ENCODE measurements around the gene FAM47B. TPM values are rescaled to one million over a fixed set of nuclear protein-coding genes. Genes with fewer than 3 reads are reported as not detected.

The FAM47B gene
- total RNA-seq, 2 experiments from 2014 or later = not detected

- Histone ChIP-seq H3K27ac (ENCODE audit: low read depth, low read length, poor library complexity, severe bottlenecking) (no peak overlapping the region), H3K4me3 (ENCODE audit: low read depth, low read length, poor library complexity, severe bottlenecking) (no peak overlapping the region), H3K79me2 (ENCODE audit: insufficient read depth, low read depth, low read length) (no peaks in the 10 kb centered on the region), H4K20me1 (ENCODE audit: insufficient read depth, low read length) (no peaks in the 10 kb centered on the region), H3K36me3 (ENCODE audit: insufficient read depth, low read length) (no peaks in the 10 kb centered on the region), H3K4me1 (ENCODE audit: insufficient read depth, low read length, poor library complexity, severe bottlenecking) (no peaks in the 10 kb centered on the region), H2AFZ (ENCODE audit: low read length) (no peak overlapping the region), H3K9me3 (ENCODE audit: low read length) (no peaks in the 10 kb centered on the region), H3K9me2 (ENCODE audit: insufficient read depth, low read length) (no peaks in the 10 kb centered on the region), H3K4me2 (ENCODE audit: low read length) (no peak overlapping the region)
- ChIA-PET POLR2A (no interaction called here), CTCF (ENCODE audit: unreplicated experiment) (no interaction called here)
- no TSS peak for BruUV-seq (replicated peaks)
- TF ChIP-seq EZH2phosphoT487 (IDR thresholded peaks at IDR 0.05; ENCODE audit: borderline replicate concordance, low read depth, low read length) (no peak), CTCF (conservative IDR thresholded peaks at IDR 0.05; ENCODE audit: low read length) (no peak)
- no peak for DNase-seq (ENCODE audit: low spot score)
- intact Hi-C loops (cut with micrococcal nuclease; ENCODE audit: unreplicated experiment) = no loop called here
Measured at GRCh38 chrX:34915463-34916225, 27.0 kb upstream of the FAM47B start.

- CTCF ChIA-PET (ENCODE audit: unreplicated experiment) = no interaction called here
- no peak for TF ChIP-seq EZH2phosphoT487 (IDR thresholded peaks at IDR 0.05; ENCODE audit: borderline replicate concordance, low read depth, low read length)
- TF ChIP-seq CTCF (conservative IDR thresholded peaks at IDR 0.05; ENCODE audit: low read length) = no peak
- Histone ChIP-seq H3K4me1 (ENCODE audit: insufficient read depth, low read length, poor library complexity, severe bottlenecking) (no peaks in the 10 kb centered on the region), H3K4me3 (ENCODE audit: low read depth, low read length, poor library complexity, severe bottlenecking) (no peak overlapping the region), H3K9me2 (ENCODE audit: insufficient read depth, low read length) (no peaks in the 10 kb centered on the region), H4K20me1 (ENCODE audit: insufficient read depth, low read length) (no peaks in the 10 kb centered on the region), H3K4me2 (ENCODE audit: low read length) (no peak overlapping the region), H3K27ac (ENCODE audit: low read depth, low read length, poor library complexity, severe bottlenecking) (no peak overlapping the region), H2AFZ (ENCODE audit: low read length) (no peak overlapping the region), H3K79me2 (ENCODE audit: insufficient read depth, low read depth, low read length) (no peaks in the 10 kb centered on the region), H3K9me3 (ENCODE audit: low read length) (no peaks in the 10 kb centered on the region), H3K36me3 (ENCODE audit: insufficient read depth, low read length) (no peaks in the 10 kb centered on the region)
- DNase-seq (ENCODE audit: low spot score) = no peak
- POLR2A ChIA-PET = no interaction called here
- BruUV-seq (replicated peaks) = no TSS peak
- intact Hi-C loops (cut with micrococcal nuclease; ENCODE audit: unreplicated experiment) = no loop called here
Measured at GRCh38 chrX:34917146-34917545, 25.4 kb upstream of the FAM47B start.

GRCh38 chrX:34918091-34918736 lies 24.4 kb upstream of the FAM47B start:
- Histone ChIP-seq H2AFZ (ENCODE audit: low read length) (no peak overlapping the region), H3K79me2 (ENCODE audit: insufficient read depth, low read depth, low read length) (no peaks in the 10 kb centered on the region), H4K20me1 (ENCODE audit: insufficient read depth, low read length) (no peaks in the 10 kb centered on the region), H3K4me1 (ENCODE audit: insufficient read depth, low read length, poor library complexity, severe bottlenecking) (no peaks in the 10 kb centered on the region), H3K27ac (ENCODE audit: low read depth, low read length, poor library complexity, severe bottlenecking) (no peak overlapping the region), H3K4me2 (ENCODE audit: low read length) (no peak overlapping the region), H3K36me3 (ENCODE audit: insufficient read depth, low read length) (no peaks in the 10 kb centered on the region), H3K4me3 (ENCODE audit: low read depth, low read length, poor library complexity, severe bottlenecking) (no peak overlapping the region), H3K9me2 (ENCODE audit: insufficient read depth, low read length) (no peaks in the 10 kb centered on the region), H3K9me3 (ENCODE audit: low read length) (no peaks in the 10 kb centered on the region)
- ChIA-PET CTCF (ENCODE audit: unreplicated experiment) (no interaction called here), POLR2A (no interaction called here)
- DNase-seq (ENCODE audit: low spot score) = no peak
- intact Hi-C loops (cut with micrococcal nuclease; ENCODE audit: unreplicated experiment) = no loop called here
- BruUV-seq (replicated peaks) = no TSS peak
- no peak for TF ChIP-seq EZH2phosphoT487 (IDR thresholded peaks at IDR 0.05; ENCODE audit: borderline replicate concordance, low read depth, low read length)
- no peak for TF ChIP-seq CTCF (conservative IDR thresholded peaks at IDR 0.05; ENCODE audit: low read length)
